Epithelial cell of esophagus (primary cell): Measurements from ENCODE around the gene SFRP2.

Experiments
- DNase-seq: peaks from one replicate; pipeline ENCODE4 v3.0.0; 2010; ENCODE audit warnings: low read depth
- H3K4me3 ChIP-seq: 2 replicates; pipeline ENCODE4 v1.5.1; 2011; ENCODE audit warnings: mild to moderate bottlenecking, low read length, control low read depth
- CTCF ChIP-seq: IDR thresholded peaks from 2 replicates; pipeline ENCODE4 v1.5.1; 2011; ENCODE audit warnings: low read depth, mild to moderate bottlenecking, low read length, control low read depth, inconsistent platforms; ENCODE audit not compliant: insufficient read depth; ENCODE audit errors: missing control alignments

SFRP2 gene

GRCh38 chr4:153798901-153799693 is 10.2 kb upstream of the SFRP2 start:
- DNase-seq: no peak
- no peak for TF ChIP-seq CTCF
- no peak overlapping the region for H3K4me3 ChIP-seq

- H3K4me3 ChIP-seq: no peak overlapping the region
- no peak for TF ChIP-seq CTCF
- DNase-seq: no peak
Observed at GRCh38 chr4:153798420-153798819, 9.5 kb upstream of the SFRP2 start.

- DNase-seq: no peak
- no peak for TF ChIP-seq CTCF
- H3K4me3 ChIP-seq: no peak overlapping the region
Observed at GRCh38 chr4:153794006-153794405, 5.1 kb upstream of the SFRP2 start.

GRCh38 chr4:153792618-153793247 is 3.9 kb upstream of the SFRP2 start:
- DNase-seq: no peak
- H3K4me3 ChIP-seq: peak overlapping the region; percentile 22
- no peak for TF ChIP-seq CTCF

GRCh38 chr4:153791746-153792617 is 3.1 kb upstream of the SFRP2 start:
- DNase-seq: peak; percentile 76
- TF ChIP-seq CTCF: peak; percentile 34
- H3K4me3 ChIP-seq: peak overlapping the region; percentile 22

- DNase-seq: peak; percentile 11
- no peak overlapping the region for H3K4me3 ChIP-seq
- no peak for TF ChIP-seq CTCF
Observed at GRCh38 chr4:153790962-153791551, 2.2 kb upstream of the SFRP2 start.
